ENCODE results near the gene SEC14L5. TPM values are rescaled to one million over a fixed set of nuclear protein-coding genes. Genes with fewer than 3 reads are reported as not detected.

Gene SEC14L5
- total and polyA plus RNA-seq, 2 experiments from 2014 or later: 1.0 to 3.5 TPM

- Histone ChIP-seq H3K27ac (no peak overlapping the region), H4K20me1 (ENCODE audit: insufficient read depth, poor library complexity, severe bottlenecking) (peaks cover 2% of the 10 kb centered on the region), H3K4me2 (no peak overlapping the region), H2AFZ (no peak overlapping the region), H3K36me3 (replicated peaks; ENCODE audit: insufficient read depth, low read depth) (no peaks in the 10 kb centered on the region), H3K9me3 (ENCODE audit: low read depth) (no peaks in the 10 kb centered on the region), H3K27me3 (no peaks in the 10 kb centered on the region), H3K4me3 (no peak overlapping the region), H3K4me1 (ENCODE audit: insufficient read depth) (peaks cover 27% of the 10 kb centered on the region), H3K79me2 (peaks cover 24% of the 10 kb centered on the region), H3K9me2 (replicated peaks; ENCODE audit: insufficient read depth) (no peaks in the 10 kb centered on the region)
- no peak for DNase-seq (ENCODE audit: low spot score)
- WGBS (ENCODE audit: low lambda C conversion rate, missing lambda C conversion rate): 89% methylated on average over 5 of the region's 5 CpGs
- TF ChIP-seq EZH2phosphoT487 (IDR thresholded peaks at IDR 0.05; ENCODE audit: low read depth, severe bottlenecking, unreplicated experiment) (no peak), EZH2 (IDR thresholded peaks at IDR 0.05; ENCODE audit: borderline replicate concordance) (no peak), CTCF (IDR thresholded peaks at IDR 0.05; ENCODE audit: poor library complexity) (no peak)
These were observed 19.5 kb upstream of the SEC14L5 start for GRCh38 chr16:4938683-4939030.

GRCh38 chr16:4940719-4941118, 17.4 kb upstream of the SEC14L5 start:
- TF ChIP-seq EZH2 (IDR thresholded peaks at IDR 0.05; ENCODE audit: borderline replicate concordance): no peak
- no peak for DNase-seq (ENCODE audit: low spot score)
- peaks cover 42% of the 10 kb centered on the region for H3K4me1 ChIP-seq (ENCODE audit: insufficient read depth)
- H3K9me3 ChIP-seq (ENCODE audit: low read depth): no peaks in the 10 kb centered on the region
- peaks cover 4% of the 10 kb centered on the region for H3K79me2 ChIP-seq
- H3K27me3 ChIP-seq: no peaks in the 10 kb centered on the region
- WGBS (ENCODE audit: low lambda C conversion rate, missing lambda C conversion rate): 73% methylated on average over 7 of the region's 7 CpGs
- H3K27ac ChIP-seq: no peak overlapping the region
- H2AFZ ChIP-seq: no peak overlapping the region
- H4K20me1 ChIP-seq (ENCODE audit: insufficient read depth, poor library complexity, severe bottlenecking): no peaks in the 10 kb centered on the region
- no peak overlapping the region for H3K4me3 ChIP-seq
- no peak overlapping the region for H3K4me2 ChIP-seq
- no peaks in the 10 kb centered on the region for H3K36me3 ChIP-seq (replicated peaks; ENCODE audit: insufficient read depth, low read depth)
- H3K9me2 ChIP-seq (replicated peaks; ENCODE audit: insufficient read depth): no peaks in the 10 kb centered on the region

DNA sequence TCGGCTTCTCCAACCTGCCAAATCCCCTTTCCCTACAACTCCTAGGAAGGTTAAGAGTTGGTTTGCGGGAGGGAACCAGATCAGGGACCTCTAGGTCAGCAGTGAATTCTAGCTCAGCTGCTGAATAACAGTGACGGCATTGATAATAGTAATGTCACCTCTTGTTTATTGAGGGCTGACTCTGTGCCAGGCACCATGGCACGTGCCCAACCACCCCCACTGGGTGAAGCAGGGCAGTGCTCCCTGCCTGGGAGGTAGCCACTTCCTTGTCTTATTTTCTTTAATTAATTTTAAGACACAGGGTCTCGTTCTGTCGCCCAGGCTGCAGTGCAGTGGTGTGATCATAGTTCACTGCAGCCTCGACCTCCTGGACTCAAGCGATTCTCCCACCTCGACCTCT, 15.6 kb upstream of the SEC14L5 start:
- TF ChIP-seq CTCF (IDR thresholded peaks at IDR 0.05; ENCODE audit: poor library complexity) (no peak), EZH2phosphoT487 (IDR thresholded peaks at IDR 0.05; ENCODE audit: low read depth, severe bottlenecking, unreplicated experiment) (no peak), EZH2 (IDR thresholded peaks at IDR 0.05; ENCODE audit: borderline replicate concordance) (no peak)
- Histone ChIP-seq H3K27me3 (no peaks in the 10 kb centered on the region), H3K9me3 (ENCODE audit: low read depth) (no peaks in the 10 kb centered on the region), H3K27ac (peak overlapping the region; percentile 91), H3K36me3 (replicated peaks; ENCODE audit: insufficient read depth, low read depth) (no peaks in the 10 kb centered on the region), H3K4me2 (peak overlapping the region; percentile 57), H3K4me3 (no peak overlapping the region), H3K9me2 (replicated peaks; ENCODE audit: insufficient read depth) (no peaks in the 10 kb centered on the region), H2AFZ (no peak overlapping the region), H3K79me2 (no peaks in the 10 kb centered on the region), H4K20me1 (ENCODE audit: insufficient read depth, poor library complexity, severe bottlenecking) (no peaks in the 10 kb centered on the region), H3K4me1 (ENCODE audit: insufficient read depth) (peaks cover 39% of the 10 kb centered on the region)
- WGBS (ENCODE audit: low lambda C conversion rate, missing lambda C conversion rate): 87% methylated on average over 9 of the region's 9 CpGs
- no peak for DNase-seq (ENCODE audit: low spot score)

- TF ChIP-seq EZH2phosphoT487 (IDR thresholded peaks at IDR 0.05; ENCODE audit: low read depth, severe bottlenecking, unreplicated experiment) (no peak), EZH2 (IDR thresholded peaks at IDR 0.05; ENCODE audit: borderline replicate concordance) (no peak), CTCF (IDR thresholded peaks at IDR 0.05; ENCODE audit: poor library complexity) (no peak)
- H3K9me2 ChIP-seq (replicated peaks; ENCODE audit: insufficient read depth): no peaks in the 10 kb centered on the region
- H3K4me2 ChIP-seq: peak overlapping the region; percentile 57
- H3K9me3 ChIP-seq (ENCODE audit: low read depth): no peaks in the 10 kb centered on the region
- no peaks in the 10 kb centered on the region for H3K27me3 ChIP-seq
- peak; percentile 97 for DNase-seq (ENCODE audit: low spot score)
- no peaks in the 10 kb centered on the region for H4K20me1 ChIP-seq (ENCODE audit: insufficient read depth, poor library complexity, severe bottlenecking)
- no peaks in the 10 kb centered on the region for H3K79me2 ChIP-seq
- H3K36me3 ChIP-seq (replicated peaks; ENCODE audit: insufficient read depth, low read depth): no peaks in the 10 kb centered on the region
- H3K27ac ChIP-seq: peak overlapping the region; percentile 91
- no peak overlapping the region for H3K4me3 ChIP-seq
- 34% methylated on average over 18 of the region's 20 CpGs for WGBS (ENCODE audit: low lambda C conversion rate, missing lambda C conversion rate)
- no peak overlapping the region for H2AFZ ChIP-seq
- peaks cover 47% of the 10 kb centered on the region for H3K4me1 ChIP-seq (ENCODE audit: insufficient read depth)
These were observed 13.5 kb upstream of the SEC14L5 start for GRCh38 chr16:4944333-4945281.
